ENCODE measurements around the gene PDIA5. TPM values are rescaled to one million over a fixed set of nuclear protein-coding genes. Genes with fewer than 3 reads are reported as not detected.

Gene PDIA5
- polyA plus RNA-seq, 1 donor from 2014 or later = 1.4 TPM

DNA sequence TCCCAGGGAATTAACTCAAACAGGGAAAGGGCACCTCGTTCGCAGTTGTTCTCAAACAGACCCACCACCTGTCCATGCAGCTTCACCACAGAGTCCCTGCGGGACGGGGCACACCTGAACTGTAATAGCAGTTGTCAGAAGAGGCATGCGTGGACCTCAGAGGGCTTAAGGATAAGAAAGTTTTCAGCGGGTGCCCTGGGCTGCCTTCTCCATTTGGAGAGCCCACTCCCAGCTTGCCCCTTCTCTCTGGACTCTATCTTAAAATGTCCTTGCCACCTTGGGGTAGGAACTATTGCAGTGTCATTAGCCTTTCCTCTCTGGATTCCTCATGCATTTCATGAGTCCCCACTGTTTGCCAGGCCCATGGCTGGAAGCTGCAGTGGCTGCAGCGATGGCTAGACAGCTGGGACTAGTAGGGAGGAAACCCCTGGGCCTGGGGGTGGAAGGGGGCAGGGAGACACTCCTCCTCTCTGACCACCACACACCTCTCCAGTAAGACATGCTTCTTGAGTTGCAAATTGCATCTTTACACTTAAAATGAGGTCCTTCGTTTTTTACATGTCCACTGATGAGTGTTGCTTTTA is 33.5 kb downstream of the PDIA5 start:
- no peak overlapping the region for H3K4me2 ChIP-seq (ENCODE audit: low read length)
- no peak overlapping the region for H3K9ac ChIP-seq (ENCODE audit: low read length)
- no peaks in the 10 kb centered on the region for H3F3A ChIP-seq (ENCODE audit: insufficient read depth, low read length, poor library complexity, severe bottlenecking)
- no peak overlapping the region for H3K4me3 ChIP-seq (ENCODE audit: low read length)
- no peaks in the 10 kb centered on the region for H3K36me3 ChIP-seq (ENCODE audit: insufficient read depth, low read length)
- no peaks in the 10 kb centered on the region for H3K9me2 ChIP-seq (ENCODE audit: insufficient read depth, low read length)
- H3K27me3 ChIP-seq (ENCODE audit: insufficient read depth, low read depth, low read length) = no peaks in the 10 kb centered on the region
- no peak overlapping the region for H2AFZ ChIP-seq (ENCODE audit: low read depth, low read length)
- H3K9me3 ChIP-seq (ENCODE audit: low read length) = no peaks in the 10 kb centered on the region
- H3K27ac ChIP-seq (ENCODE audit: low read length) = no peak overlapping the region
- TF ChIP-seq, protein P1, sequence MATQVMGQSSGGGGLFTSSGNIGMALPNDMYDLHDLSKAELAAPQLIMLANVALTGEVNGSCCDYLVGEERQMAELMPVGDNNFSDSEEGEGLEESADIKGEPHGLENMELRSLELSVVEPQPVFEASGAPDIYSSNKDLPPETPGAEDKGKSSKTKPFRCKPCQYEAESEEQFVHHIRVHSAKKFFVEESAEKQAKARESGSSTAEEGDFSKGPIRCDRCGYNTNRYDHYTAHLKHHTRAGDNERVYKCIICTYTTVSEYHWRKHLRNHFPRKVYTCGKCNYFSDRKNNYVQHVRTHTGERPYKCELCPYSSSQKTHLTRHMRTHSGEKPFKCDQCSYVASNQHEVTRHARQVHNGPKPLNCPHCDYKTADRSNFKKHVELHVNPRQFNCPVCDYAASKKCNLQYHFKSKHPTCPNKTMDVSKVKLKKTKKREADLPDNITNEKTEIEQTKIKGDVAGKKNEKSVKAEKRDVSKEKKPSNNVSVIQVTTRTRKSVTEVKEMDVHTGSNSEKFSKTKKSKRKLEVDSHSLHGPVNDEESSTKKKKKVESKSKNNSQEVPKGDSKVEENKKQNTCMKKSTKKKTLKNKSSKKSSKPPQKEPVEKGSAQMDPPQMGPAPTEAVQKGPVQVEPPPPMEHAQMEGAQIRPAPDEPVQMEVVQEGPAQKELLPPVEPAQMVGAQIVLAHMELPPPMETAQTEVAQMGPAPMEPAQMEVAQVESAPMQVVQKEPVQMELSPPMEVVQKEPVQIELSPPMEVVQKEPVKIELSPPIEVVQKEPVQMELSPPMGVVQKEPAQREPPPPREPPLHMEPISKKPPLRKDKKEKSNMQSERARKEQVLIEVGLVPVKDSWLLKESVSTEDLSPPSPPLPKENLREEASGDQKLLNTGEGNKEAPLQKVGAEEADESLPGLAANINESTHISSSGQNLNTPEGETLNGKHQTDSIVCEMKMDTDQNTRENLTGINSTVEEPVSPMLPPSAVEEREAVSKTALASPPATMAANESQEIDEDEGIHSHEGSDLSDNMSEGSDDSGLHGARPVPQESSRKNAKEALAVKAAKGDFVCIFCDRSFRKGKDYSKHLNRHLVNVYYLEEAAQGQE (IDR thresholded peaks at IDR 0.05; ENCODE audit: borderline replicate concordance) = no peak
- TF ChIP-seq MXI1 (conservative IDR thresholded peaks at IDR 0.05; ENCODE audit: poor library complexity, severe bottlenecking) = no peak
- H4K20me1 ChIP-seq (ENCODE audit: insufficient read depth) = no peaks in the 10 kb centered on the region
- H3K79me2 ChIP-seq (replicated peaks; ENCODE audit: insufficient read depth, low read length) = no peaks in the 10 kb centered on the region

DNA sequence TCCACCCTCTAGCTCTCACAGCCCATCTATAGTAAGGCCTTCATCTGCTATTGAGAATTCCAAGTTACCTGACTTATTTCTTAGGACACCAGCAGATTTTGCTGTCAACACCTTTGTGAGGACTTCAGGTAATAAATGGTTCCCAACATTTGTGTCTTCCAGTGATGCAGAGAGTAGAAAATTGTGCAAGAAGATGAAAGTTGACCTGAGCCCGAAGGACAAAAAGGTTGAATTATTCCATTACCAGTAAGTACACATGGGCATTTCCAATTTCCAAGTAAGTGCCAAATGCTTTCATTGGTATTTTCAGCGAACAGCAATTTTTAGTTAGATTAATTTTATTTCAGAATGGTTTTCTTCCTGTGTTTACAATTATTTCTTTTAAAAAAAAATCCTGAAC is 35.4 kb downstream of the PDIA5 start:
- Histone ChIP-seq H3K36me3 (ENCODE audit: insufficient read depth, low read length) (no peaks in the 10 kb centered on the region), H3K9me3 (ENCODE audit: low read length) (no peaks in the 10 kb centered on the region), H3K9me2 (ENCODE audit: insufficient read depth, low read length) (no peaks in the 10 kb centered on the region), H3K27ac (ENCODE audit: low read length) (no peak overlapping the region), H3K4me2 (ENCODE audit: low read length) (no peak overlapping the region), H4K20me1 (ENCODE audit: insufficient read depth) (no peaks in the 10 kb centered on the region), H3K9ac (ENCODE audit: low read length) (no peak overlapping the region), H3K27me3 (ENCODE audit: insufficient read depth, low read depth, low read length) (no peaks in the 10 kb centered on the region), H3F3A (ENCODE audit: insufficient read depth, low read length, poor library complexity, severe bottlenecking) (no peaks in the 10 kb centered on the region), H3K79me2 (replicated peaks; ENCODE audit: insufficient read depth, low read length) (no peaks in the 10 kb centered on the region), H3K4me3 (ENCODE audit: low read length) (no peak overlapping the region), H2AFZ (ENCODE audit: low read depth, low read length) (no peak overlapping the region)
- no peak for TF ChIP-seq TAF1 (IDR thresholded peaks at IDR 0.05; ENCODE audit: low read depth)
- no peak for TF ChIP-seq MXI1 (conservative IDR thresholded peaks at IDR 0.05; ENCODE audit: poor library complexity, severe bottlenecking)

DNA sequence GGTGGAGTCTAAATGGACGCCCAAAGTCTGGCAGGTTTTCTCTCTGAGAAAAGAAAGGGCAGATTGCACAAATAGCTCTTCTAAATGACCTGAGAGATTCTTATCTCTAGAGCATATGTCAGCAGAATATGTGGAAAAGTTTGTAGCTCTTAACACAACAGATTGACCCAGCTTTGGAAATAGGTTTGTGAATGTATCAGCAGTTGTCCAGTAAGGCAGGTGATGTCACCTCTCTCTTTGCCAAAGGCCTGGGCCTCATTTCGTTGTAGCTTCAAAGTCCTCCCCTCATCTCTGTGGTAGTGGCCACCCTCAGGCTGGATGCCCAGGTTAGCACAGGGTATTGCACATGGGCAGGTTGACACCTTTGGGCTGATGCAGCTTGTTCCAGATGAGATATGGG is 36.0 kb downstream of the PDIA5 start:
- TF ChIP-seq RAD21 (conservative IDR thresholded peaks at IDR 0.05) = no peak
- TF ChIP-seq, protein P1 (IDR thresholded peaks at IDR 0.05; ENCODE audit: borderline replicate concordance) = no peak
- Histone ChIP-seq H3K27ac (ENCODE audit: low read length) (no peak overlapping the region), H3K4me3 (ENCODE audit: low read length) (no peak overlapping the region), H3K27me3 (ENCODE audit: insufficient read depth, low read depth, low read length) (no peaks in the 10 kb centered on the region), H3K36me3 (ENCODE audit: insufficient read depth, low read length) (no peaks in the 10 kb centered on the region), H3K9me2 (ENCODE audit: insufficient read depth, low read length) (no peaks in the 10 kb centered on the region), H3K9ac (ENCODE audit: low read length) (no peak overlapping the region), H2AFZ (ENCODE audit: low read depth, low read length) (no peak overlapping the region), H3K9me3 (ENCODE audit: low read length) (no peaks in the 10 kb centered on the region), H3F3A (ENCODE audit: insufficient read depth, low read length, poor library complexity, severe bottlenecking) (no peaks in the 10 kb centered on the region), H4K20me1 (ENCODE audit: insufficient read depth) (no peaks in the 10 kb centered on the region), H3K79me2 (replicated peaks; ENCODE audit: insufficient read depth, low read length) (no peaks in the 10 kb centered on the region), H3K4me2 (ENCODE audit: low read length) (no peak overlapping the region)
